WTC11 (cell line): ENCODE data around the gene LOC128125822.

Experiments used
- CTCF ChIP-seq: fragments of 200-600 bp; IDR thresholded peaks from 2 replicates; pipeline ENCODE4 v1.8.0; 2022; ENCODE audit warnings: antibody characterized with exemption
- E2F1 ChIP-seq: sonication (generic); formaldehyde crosslinking; IDR thresholded peaks from 2 replicates; pipeline ENCODE4 v1.8.0; 2022; ENCODE audit warnings: mild to moderate bottlenecking, missing genetic modification reagents
- IRF1 ChIP-seq: sonication (generic); formaldehyde crosslinking; IDR thresholded peaks from 2 replicates; pipeline ENCODE4 v1.8.0; 2023; ENCODE audit warnings: missing genetic modification reagents

GRCh38 chr6:63573899-63574553 is 1.7 kb downstream of the LOC128125822 start:
- TF ChIP-seq CTCF (peak; percentile 46), E2F1 (no peak), IRF1 (CRISPR knock-in tag) (no peak)
